Measurements from ENCODE around the gene IRS2.

IRS2 gene

GRCh38 chr13:109779876-109780510 lies 6.4 kb downstream of the IRS2 start:
- DNase-seq (ENCODE audit: low read depth) = no peak
- H3K4me3 ChIP-seq (ENCODE audit: low read depth, low read length) = peak overlapping the region; percentile 69
- TF ChIP-seq, protein P1, sequence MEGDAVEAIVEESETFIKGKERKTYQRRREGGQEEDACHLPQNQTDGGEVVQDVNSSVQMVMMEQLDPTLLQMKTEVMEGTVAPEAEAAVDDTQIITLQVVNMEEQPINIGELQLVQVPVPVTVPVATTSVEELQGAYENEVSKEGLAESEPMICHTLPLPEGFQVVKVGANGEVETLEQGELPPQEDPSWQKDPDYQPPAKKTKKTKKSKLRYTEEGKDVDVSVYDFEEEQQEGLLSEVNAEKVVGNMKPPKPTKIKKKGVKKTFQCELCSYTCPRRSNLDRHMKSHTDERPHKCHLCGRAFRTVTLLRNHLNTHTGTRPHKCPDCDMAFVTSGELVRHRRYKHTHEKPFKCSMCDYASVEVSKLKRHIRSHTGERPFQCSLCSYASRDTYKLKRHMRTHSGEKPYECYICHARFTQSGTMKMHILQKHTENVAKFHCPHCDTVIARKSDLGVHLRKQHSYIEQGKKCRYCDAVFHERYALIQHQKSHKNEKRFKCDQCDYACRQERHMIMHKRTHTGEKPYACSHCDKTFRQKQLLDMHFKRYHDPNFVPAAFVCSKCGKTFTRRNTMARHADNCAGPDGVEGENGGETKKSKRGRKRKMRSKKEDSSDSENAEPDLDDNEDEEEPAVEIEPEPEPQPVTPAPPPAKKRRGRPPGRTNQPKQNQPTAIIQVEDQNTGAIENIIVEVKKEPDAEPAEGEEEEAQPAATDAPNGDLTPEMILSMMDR (conservative IDR thresholded peaks at IDR 0.05; ENCODE audit: low read depth, low read length) = no peak

DNA sequence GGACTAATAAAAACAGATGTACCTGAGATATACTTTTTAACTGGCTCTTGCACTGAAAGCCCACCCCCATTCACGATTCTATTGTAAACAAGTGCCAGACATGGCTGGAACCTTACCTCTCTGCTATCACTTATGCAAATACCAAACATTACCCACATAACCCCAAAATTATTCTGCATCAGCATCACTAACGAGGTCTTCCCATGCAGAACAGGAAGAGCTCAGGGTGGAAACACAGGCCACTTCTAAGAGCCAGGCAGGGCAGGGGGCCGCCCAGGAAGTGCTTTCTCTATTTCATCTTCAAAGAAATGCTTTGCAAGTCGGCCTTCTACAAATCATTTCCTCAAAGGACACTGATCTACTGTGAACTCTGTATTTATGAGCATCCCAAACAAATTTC lies 7.3 kb downstream of the IRS2 start:
- peak overlapping the region; percentile 69 for H3K4me3 ChIP-seq (ENCODE audit: low read depth, low read length)
- TF ChIP-seq, protein P1 (conservative IDR thresholded peaks at IDR 0.05; ENCODE audit: low read depth, low read length) = no peak
- no peak for DNase-seq (ENCODE audit: low read depth)

DNA sequence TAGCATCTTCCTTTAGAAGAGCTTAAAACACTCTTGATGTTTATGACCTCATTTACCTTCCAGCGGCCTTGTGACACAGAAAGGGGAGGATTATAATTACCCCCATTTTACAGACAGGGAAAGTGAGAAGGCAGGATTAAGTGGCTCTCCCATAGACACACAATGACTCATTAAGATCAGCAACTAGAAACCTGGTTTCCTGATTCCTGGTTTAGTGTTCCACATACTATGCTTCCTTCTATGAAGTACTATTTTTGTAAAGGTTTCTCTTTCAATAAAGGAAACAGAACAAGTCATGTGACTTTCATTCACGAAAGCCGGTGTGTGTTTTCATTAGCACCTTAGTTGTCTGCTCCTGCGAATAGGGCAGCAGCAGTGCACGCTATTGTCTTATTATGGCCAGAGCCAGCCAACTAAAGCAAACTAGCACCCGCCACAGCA lies 8.3 kb downstream of the IRS2 start:
- H3K4me3 ChIP-seq (ENCODE audit: low read depth, low read length) = peak overlapping the region; percentile 26
- DNase-seq (ENCODE audit: low read depth) = peak; percentile 66
- TF ChIP-seq, protein P1 (conservative IDR thresholded peaks at IDR 0.05; ENCODE audit: low read depth, low read length) = no peak

DNA sequence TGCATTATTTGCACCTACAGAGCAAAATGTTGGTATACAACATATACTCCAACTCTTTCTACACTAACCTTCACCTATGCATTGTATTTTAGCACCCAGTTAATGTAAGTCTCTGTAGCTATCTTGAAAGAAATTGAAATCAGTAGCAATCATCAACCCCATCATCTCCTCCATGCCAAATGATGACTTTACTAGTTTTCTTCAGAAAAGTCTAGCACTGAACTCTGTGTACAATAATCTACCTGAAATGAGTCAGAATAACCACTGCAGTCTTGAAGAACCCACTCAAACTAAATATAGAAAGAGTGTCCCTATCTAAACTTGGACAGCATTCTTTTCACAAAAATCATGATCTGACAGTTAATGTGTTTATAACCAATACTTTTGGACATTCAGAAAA lies 9.8 kb downstream of the IRS2 start:
- H3K4me3 ChIP-seq (ENCODE audit: low read depth, low read length) = no peak overlapping the region
- TF ChIP-seq, protein P1 (conservative IDR thresholded peaks at IDR 0.05; ENCODE audit: low read depth, low read length) = no peak
- DNase-seq (ENCODE audit: low read depth) = no peak

GRCh38 chr13:109773786-109774185 lies 12.6 kb downstream of the IRS2 start:
- H3K4me3 ChIP-seq (ENCODE audit: low read depth, low read length) = no peak overlapping the region
- no peak for DNase-seq (ENCODE audit: low read depth)
- TF ChIP-seq, protein P1 (conservative IDR thresholded peaks at IDR 0.05; ENCODE audit: low read depth, low read length) = no peak

DNA sequence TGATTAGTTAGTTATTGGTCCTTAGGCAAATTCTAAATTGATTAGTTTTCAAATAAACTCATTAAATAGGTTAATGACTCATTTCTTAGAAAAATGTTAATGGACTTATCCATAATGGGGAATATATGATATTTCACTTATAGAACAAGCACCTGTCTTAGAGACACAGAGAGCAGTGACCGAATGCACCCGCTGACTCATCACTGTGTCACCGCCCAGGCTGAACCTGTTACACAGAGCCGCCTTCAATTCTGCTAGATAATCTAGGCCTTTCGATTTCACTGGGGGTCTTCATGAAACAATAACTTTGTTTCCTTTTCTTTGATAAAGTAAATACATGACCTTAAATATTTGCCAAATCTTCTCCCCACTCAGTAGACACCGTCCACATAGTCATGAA lies 13.1 kb downstream of the IRS2 start:
- DNase-seq (ENCODE audit: low read depth) = no peak
- H3K4me3 ChIP-seq (ENCODE audit: low read depth, low read length) = no peak overlapping the region
- TF ChIP-seq, protein P1 (conservative IDR thresholded peaks at IDR 0.05; ENCODE audit: low read depth, low read length) = no peak

- no peak for DNase-seq (ENCODE audit: low read depth)
- TF ChIP-seq, protein P1 (conservative IDR thresholded peaks at IDR 0.05; ENCODE audit: low read depth, low read length) = no peak
- H3K4me3 ChIP-seq (ENCODE audit: low read depth, low read length) = no peak overlapping the region
Measured at GRCh38 chr13:109771926-109772325, 14.5 kb downstream of the IRS2 start.
